ENCODE results near the gene MED16.

MED16 gene

GRCh38 chr19:868458-869244, 24.3 kb downstream of the MED16 start:
- no peaks in the 10 kb centered on the region for H3K9me3 Mint-ChIP-seq
- H3K27me3 Mint-ChIP-seq: no peaks in the 10 kb centered on the region
- no peak overlapping the region for H3K27ac Mint-ChIP-seq
- peaks cover 8% of the 10 kb centered on the region for H3K36me3 Mint-ChIP-seq (ENCODE audit: low read depth)
- H3K4me3 Mint-ChIP-seq: no peak overlapping the region
- H3K4me1 Mint-ChIP-seq: peaks cover 12% of the 10 kb centered on the region
- ATAC-seq (no peak), DNase-seq (no peak)

GRCh38 chr19:867855-868457, 25.0 kb downstream of the MED16 start:
- DNase-seq (no peak), ATAC-seq (no peak)
- no peak overlapping the region for H3K27ac Mint-ChIP-seq
- H3K4me1 Mint-ChIP-seq: peaks cover 17% of the 10 kb centered on the region
- peaks cover 8% of the 10 kb centered on the region for H3K36me3 Mint-ChIP-seq (ENCODE audit: low read depth)
- H3K9me3 Mint-ChIP-seq: no peaks in the 10 kb centered on the region
- peaks cover 2% of the 10 kb centered on the region for H3K27me3 Mint-ChIP-seq
- H3K4me3 Mint-ChIP-seq: no peak overlapping the region

GRCh38 chr19:867301-867793, 25.6 kb downstream of the MED16 start:
- ATAC-seq (no peak), DNase-seq (no peak)
- Mint-ChIP-seq H3K9me3 (no peaks in the 10 kb centered on the region), H3K4me3 (no peak overlapping the region), H3K27me3 (peaks cover 2% of the 10 kb centered on the region), H3K27ac (no peak overlapping the region), H3K36me3 (ENCODE audit: low read depth) (peaks cover 8% of the 10 kb centered on the region), H3K4me1 (peaks cover 18% of the 10 kb centered on the region)

- H3K4me1 Mint-ChIP-seq: peaks cover 14% of the 10 kb centered on the region
Observed at GRCh38 chr19:866769-867300, 26.2 kb downstream of the MED16 start.

GRCh38 chr19:863315-863620, 29.7 kb downstream of the MED16 start:
- Mint-ChIP-seq H3K4me3 (peak overlapping the region; percentile 54), H3K4me1 (peaks cover 12% of the 10 kb centered on the region), H3K27me3 (peaks cover 13% of the 10 kb centered on the region), H3K27ac (no peak overlapping the region), H3K9me3 (no peaks in the 10 kb centered on the region), H3K36me3 (ENCODE audit: low read depth) (peaks cover 4% of the 10 kb centered on the region)
- DNase-seq (no peak), ATAC-seq (no peak)

More at GRCh38 chr19:866769-867300, 26.2 kb downstream of the MED16 start:
- Mint-ChIP-seq H3K4me3 (no peak overlapping the region), H3K27ac (no peak overlapping the region), H3K36me3 (ENCODE audit: low read depth) (peaks cover 8% of the 10 kb centered on the region), H3K27me3 (peaks cover 2% of the 10 kb centered on the region), H3K9me3 (no peaks in the 10 kb centered on the region)
- no peak for ATAC-seq
- no peak for DNase-seq

DNA sequence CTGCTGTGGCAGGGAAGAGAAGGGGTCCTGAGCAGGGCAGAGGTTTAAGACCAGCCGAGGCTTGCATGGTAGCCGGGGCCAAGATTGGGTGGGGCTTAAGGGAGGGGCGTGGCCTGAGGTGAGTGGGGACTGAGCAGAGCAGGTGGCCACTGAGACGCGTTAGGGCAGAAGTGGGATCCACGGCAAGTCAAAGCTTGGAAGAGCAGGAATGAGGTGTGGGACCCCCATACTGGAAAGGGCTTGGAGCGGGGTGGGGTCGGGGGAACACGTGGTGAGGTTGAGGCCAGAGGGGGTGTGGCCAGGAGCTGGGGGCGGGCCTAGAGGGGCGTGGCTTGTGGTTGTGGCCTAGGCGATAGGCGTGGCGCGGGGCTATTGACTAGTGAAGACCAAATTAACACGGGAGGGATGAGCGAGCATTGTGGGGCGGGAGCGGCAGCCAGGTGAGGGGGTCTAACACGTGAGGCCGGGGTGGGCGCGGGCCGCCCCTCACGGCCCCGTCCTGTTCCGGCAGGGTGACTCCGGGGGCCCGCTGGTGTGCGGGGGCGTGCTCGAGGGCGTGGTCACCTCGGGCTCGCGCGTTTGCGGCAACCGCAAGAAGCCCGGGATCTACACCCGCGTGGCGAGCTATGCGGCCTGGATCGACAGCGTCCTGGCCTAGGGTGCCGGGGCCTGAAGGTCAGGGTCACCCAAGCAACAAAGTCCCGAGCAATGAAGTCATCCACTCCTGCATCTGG, 30.2 kb downstream of the MED16 start:
- DNase-seq (peak; percentile 79), ATAC-seq (peak; percentile 26)
- peaks cover 4% of the 10 kb centered on the region for H3K36me3 Mint-ChIP-seq (ENCODE audit: low read depth)
- H3K9me3 Mint-ChIP-seq: no peaks in the 10 kb centered on the region
- H3K27me3 Mint-ChIP-seq: peaks cover 14% of the 10 kb centered on the region
- H3K27ac Mint-ChIP-seq: no peak overlapping the region
- H3K4me3 Mint-ChIP-seq: peak overlapping the region; percentile 48
- peaks cover 12% of the 10 kb centered on the region for H3K4me1 Mint-ChIP-seq

DNA sequence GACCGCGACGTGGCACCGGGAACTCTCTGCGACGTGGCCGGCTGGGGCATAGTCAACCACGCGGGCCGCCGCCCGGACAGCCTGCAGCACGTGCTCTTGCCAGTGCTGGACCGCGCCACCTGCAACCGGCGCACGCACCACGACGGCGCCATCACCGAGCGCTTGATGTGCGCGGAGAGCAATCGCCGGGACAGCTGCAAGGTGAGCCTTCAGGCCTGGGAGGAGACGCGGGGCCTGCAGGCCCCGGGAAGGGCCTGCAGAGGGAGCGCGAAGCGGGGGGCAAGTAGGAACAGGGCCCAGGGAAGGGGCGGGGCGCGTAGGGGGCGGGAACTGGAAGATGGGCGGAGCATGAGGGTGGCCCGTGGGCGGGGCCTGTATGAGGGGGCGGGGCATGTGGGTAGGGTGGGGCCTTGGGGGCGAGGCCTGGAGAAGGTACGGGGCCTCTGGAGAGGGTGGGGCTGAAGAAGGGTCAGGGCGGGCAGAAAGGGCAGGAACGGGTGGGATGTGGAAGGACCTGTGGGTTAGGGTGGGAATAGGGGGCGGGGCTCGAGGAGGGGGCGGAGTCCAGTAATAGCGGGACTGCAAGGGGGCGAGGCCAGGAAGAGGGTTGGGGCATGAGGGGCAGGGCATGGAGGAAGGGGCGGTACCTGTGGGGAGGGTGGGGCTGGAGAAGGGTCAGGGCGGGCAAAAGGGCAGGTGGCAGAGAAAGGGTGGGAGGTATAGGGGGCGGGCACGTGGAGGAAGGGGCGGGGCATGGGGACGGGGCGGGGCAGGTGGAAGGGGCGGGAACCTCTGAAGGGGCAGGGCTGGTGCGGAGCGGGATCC, 31.0 kb downstream of the MED16 start:
- Mint-ChIP-seq H3K9me3 (no peaks in the 10 kb centered on the region), H3K4me1 (peaks cover 12% of the 10 kb centered on the region), H3K36me3 (ENCODE audit: low read depth) (peaks cover 1% of the 10 kb centered on the region), H3K4me3 (no peak overlapping the region), H3K27me3 (peaks cover 14% of the 10 kb centered on the region), H3K27ac (no peak overlapping the region)
- ATAC-seq (peak; percentile 20), DNase-seq (peak; percentile 76)

- Mint-ChIP-seq H3K27ac (no peak overlapping the region), H3K4me1 (peaks cover 12% of the 10 kb centered on the region), H3K36me3 (ENCODE audit: low read depth) (peaks cover 1% of the 10 kb centered on the region), H3K27me3 (peaks cover 14% of the 10 kb centered on the region), H3K9me3 (no peaks in the 10 kb centered on the region), H3K4me3 (no peak overlapping the region)
- DNase-seq: no peak
- no peak for ATAC-seq
Observed at GRCh38 chr19:861141-861755, 31.7 kb downstream of the MED16 start.

- no peak within 1 kb of the TSS for H3K4me3 Mint-ChIP-seq
- DNase-seq (no peak), ATAC-seq (no peak)
- H3K9me3 Mint-ChIP-seq: no peaks in the 10 kb centered on the region
- no peak within 1 kb of the TSS for H3K27ac Mint-ChIP-seq
- peaks cover 14% of the 10 kb centered on the region for H3K27me3 Mint-ChIP-seq
- peaks cover 12% of the 10 kb centered on the region for H3K4me1 Mint-ChIP-seq
- H3K36me3 Mint-ChIP-seq (ENCODE audit: low read depth): peaks cover 1% of the 10 kb centered on the region
Observed at GRCh38 chr19:858868-859843, 33.8 kb downstream of the MED16 start, which contains the start of gene CFD. Gene CFD, plus strand, starts transcription at chr19:859664. Its CDS starts 26 bp downstream, at chr19:859690.

- DNase-seq: no peak
Observed at GRCh38 chr19:858284-858683, 34.7 kb downstream of the MED16 start.

GRCh38 chr19:855566-856120, 37.3 kb downstream of the MED16 start:
- no peaks in the 10 kb centered on the region for H3K4me1 Mint-ChIP-seq
- ATAC-seq (no peak), DNase-seq (no peak)
- no peaks in the 10 kb centered on the region for H3K36me3 Mint-ChIP-seq (ENCODE audit: low read depth)
- no peak overlapping the region for H3K4me3 Mint-ChIP-seq
- no peak overlapping the region for H3K27ac Mint-ChIP-seq
- peaks cover 19% of the 10 kb centered on the region for H3K27me3 Mint-ChIP-seq
- H3K9me3 Mint-ChIP-seq: no peaks in the 10 kb centered on the region

More at GRCh38 chr19:858284-858683, 34.7 kb downstream of the MED16 start:
- no peak overlapping the region for H3K27ac Mint-ChIP-seq
- H3K27me3 Mint-ChIP-seq: peaks cover 14% of the 10 kb centered on the region
- no peaks in the 10 kb centered on the region for H3K9me3 Mint-ChIP-seq
- no peak overlapping the region for H3K4me3 Mint-ChIP-seq
- H3K4me1 Mint-ChIP-seq: peaks cover 7% of the 10 kb centered on the region
- no peaks in the 10 kb centered on the region for H3K36me3 Mint-ChIP-seq (ENCODE audit: low read depth)
- ATAC-seq: no peak

DNA sequence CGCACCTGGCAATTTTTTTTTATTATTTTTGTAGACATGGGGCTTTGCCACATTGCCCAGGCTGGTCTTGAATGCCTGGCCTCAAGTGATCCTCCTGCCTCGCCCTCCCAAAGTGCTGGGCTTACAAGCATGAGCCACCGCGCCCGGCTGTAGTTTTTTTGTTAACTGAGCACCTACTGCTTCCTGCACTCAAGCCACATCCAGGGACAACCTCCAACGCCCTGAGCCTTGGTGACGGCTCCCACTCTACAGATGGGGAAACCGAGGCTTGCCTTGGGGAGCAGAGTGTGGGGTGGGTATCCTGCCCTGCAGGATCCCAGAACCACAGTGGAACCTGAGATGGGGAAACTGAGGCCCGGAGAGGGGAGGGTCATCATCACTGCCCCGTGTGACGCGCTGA, 37.8 kb downstream of the MED16 start:
- Mint-ChIP-seq H3K9me3 (no peaks in the 10 kb centered on the region), H3K4me1 (no peaks in the 10 kb centered on the region), H3K27me3 (peaks cover 20% of the 10 kb centered on the region), H3K4me3 (no peak overlapping the region), H3K36me3 (ENCODE audit: low read depth) (no peaks in the 10 kb centered on the region), H3K27ac (no peak overlapping the region)
- ATAC-seq (no peak), DNase-seq (no peak)

Measured in activated naive CD8-positive, alpha-beta T cell treated with anti-CD3 and anti-CD28 coated beads, Interleukin-2, amount 50 U/mL, for 24 hours (primary cell).